ENCODE results near the gene CEMIP.

CEMIP gene

DNA sequence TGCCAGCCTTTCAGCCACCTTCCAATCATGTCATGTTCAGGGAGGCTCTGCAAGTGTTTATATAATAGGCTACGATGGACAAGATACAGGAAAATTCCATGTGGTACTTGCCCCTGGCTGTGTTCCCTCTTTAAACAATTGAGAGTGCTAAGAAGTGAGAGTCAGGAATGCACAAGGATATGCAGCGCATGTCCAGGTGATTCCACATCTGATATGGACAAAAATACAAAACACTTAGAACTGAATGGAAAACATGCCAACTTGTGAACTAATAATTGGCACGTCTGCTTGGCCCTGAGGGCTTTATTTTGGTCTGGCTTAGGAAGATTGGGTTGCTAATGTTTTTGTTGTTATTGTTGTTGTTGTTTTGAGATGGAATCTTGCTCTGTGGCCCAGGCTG is 100.9 kb downstream of the CEMIP start:
- no peaks in the 10 kb centered on the region for H3K36me3 ChIP-seq (replicated peaks; ENCODE audit: insufficient read depth, low read length)
- H4K20me1 ChIP-seq (ENCODE audit: insufficient read depth, low read length), result no peaks in the 10 kb centered on the region

GRCh38 chr15:80883641-80884040 is 104.5 kb downstream of the CEMIP start:
- TF ChIP-seq CTCF (IDR thresholded peaks at IDR 0.05; ENCODE audit: low read length), result no peak
- no peak for TF ChIP-seq EZH2 (optimal IDR thresholded peaks at IDR 0.05; ENCODE audit: low read depth, low read length)
- no peak for TF ChIP-seq EZH2phosphoT487 (IDR thresholded peaks at IDR 0.05; ENCODE audit: low read length)
- no peaks in the 10 kb centered on the region for H3K36me3 ChIP-seq (replicated peaks; ENCODE audit: insufficient read depth, low read length)

More for the DNA sequence above, 100.9 kb downstream of the CEMIP start:
- H3K9me2 ChIP-seq (replicated peaks; ENCODE audit: insufficient read depth, low read length), result no peaks in the 10 kb centered on the region
- H3K4me1 ChIP-seq (ENCODE audit: low read length), result no peaks in the 10 kb centered on the region
- no peak overlapping the region for H3K9ac ChIP-seq (ENCODE audit: low read length)
- H2AFZ ChIP-seq (ENCODE audit: low read length), result no peak overlapping the region
- H3K27me3 ChIP-seq (replicated peaks; ENCODE audit: insufficient read depth, low read length), result no peaks in the 10 kb centered on the region
- H3K27ac ChIP-seq (ENCODE audit: low read length), result no peak overlapping the region
- no peak for DNase-seq
- H3K79me2 ChIP-seq (ENCODE audit: low read length), result no peaks in the 10 kb centered on the region
- no peaks in the 10 kb centered on the region for H3K9me3 ChIP-seq (replicated peaks; ENCODE audit: insufficient read depth, low read length)
- TF ChIP-seq EZH2 (optimal IDR thresholded peaks at IDR 0.05; ENCODE audit: low read depth, low read length) (no peak), EZH2phosphoT487 (IDR thresholded peaks at IDR 0.05; ENCODE audit: low read length) (no peak), CTCF (IDR thresholded peaks at IDR 0.05; ENCODE audit: low read length) (no peak)
- no peak overlapping the region for H3K4me2 ChIP-seq (ENCODE audit: low read depth, low read length)
- no peak overlapping the region for H3K4me3 ChIP-seq (ENCODE audit: low read length)
- no peaks in the 10 kb centered on the region for H3F3A ChIP-seq (ENCODE audit: insufficient read depth, low read length)

DNA sequence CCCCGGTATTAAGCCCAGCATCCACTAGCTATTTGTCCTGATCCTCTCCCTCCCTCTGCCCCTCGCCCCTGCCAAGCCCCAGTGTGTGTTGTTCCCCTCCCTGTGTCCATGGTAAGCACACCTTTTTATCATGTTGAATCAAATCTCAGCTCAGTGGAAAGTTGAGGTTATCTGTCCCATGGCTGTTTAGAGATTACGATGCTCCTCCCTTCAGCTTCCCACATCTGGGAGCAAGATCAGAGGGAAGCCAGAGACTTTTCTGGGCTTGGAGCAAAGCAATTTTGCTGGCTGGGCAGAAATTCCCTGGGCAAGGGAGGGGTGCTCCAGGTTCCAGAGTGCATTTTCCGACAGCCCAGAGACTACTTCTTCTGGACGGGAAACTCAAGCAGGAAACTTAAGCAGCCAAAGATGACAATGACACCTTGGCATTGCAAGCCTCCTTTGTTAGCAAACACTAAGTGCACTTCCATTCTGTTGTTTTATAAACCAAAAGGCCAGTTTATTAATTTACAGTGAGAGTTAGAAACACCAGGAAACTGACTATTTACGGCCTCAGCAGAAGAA is 105.9 kb downstream of the CEMIP start:
- Histone ChIP-seq H3K4me1 (ENCODE audit: low read length) (no peaks in the 10 kb centered on the region), H3K27ac (ENCODE audit: low read length) (no peak overlapping the region), H3K36me3 (replicated peaks; ENCODE audit: insufficient read depth, low read length) (no peaks in the 10 kb centered on the region), H3F3A (ENCODE audit: insufficient read depth, low read length) (no peaks in the 10 kb centered on the region), H3K4me2 (ENCODE audit: low read depth, low read length) (no peak overlapping the region), H3K9ac (ENCODE audit: low read length) (no peak overlapping the region), H3K9me3 (replicated peaks; ENCODE audit: insufficient read depth, low read length) (no peaks in the 10 kb centered on the region), H3K79me2 (ENCODE audit: low read length) (no peaks in the 10 kb centered on the region), H3K4me3 (ENCODE audit: low read length) (no peak overlapping the region), H3K27me3 (replicated peaks; ENCODE audit: insufficient read depth, low read length) (no peaks in the 10 kb centered on the region), H4K20me1 (ENCODE audit: insufficient read depth, low read length) (no peaks in the 10 kb centered on the region), H2AFZ (ENCODE audit: low read length) (no peak overlapping the region), H3K9me2 (replicated peaks; ENCODE audit: insufficient read depth, low read length) (no peaks in the 10 kb centered on the region)
- TF ChIP-seq CTCF (IDR thresholded peaks at IDR 0.05; ENCODE audit: low read length), result no peak
- TF ChIP-seq EZH2 (optimal IDR thresholded peaks at IDR 0.05; ENCODE audit: low read depth, low read length), result no peak
- TF ChIP-seq EZH2phosphoT487 (IDR thresholded peaks at IDR 0.05; ENCODE audit: low read length), result no peak
- DNase-seq, result no peak

More at GRCh38 chr15:80883641-80884040, 104.5 kb downstream of the CEMIP start:
- no peak for DNase-seq
- Histone ChIP-seq H3K9ac (ENCODE audit: low read length) (no peak overlapping the region), H3K27me3 (replicated peaks; ENCODE audit: insufficient read depth, low read length) (no peaks in the 10 kb centered on the region), H3K9me3 (replicated peaks; ENCODE audit: insufficient read depth, low read length) (no peaks in the 10 kb centered on the region), H3K27ac (ENCODE audit: low read length) (no peak overlapping the region), H3K4me2 (ENCODE audit: low read depth, low read length) (no peak overlapping the region), H3K4me3 (ENCODE audit: low read length) (no peak overlapping the region), H4K20me1 (ENCODE audit: insufficient read depth, low read length) (no peaks in the 10 kb centered on the region), H2AFZ (ENCODE audit: low read length) (no peak overlapping the region), H3K4me1 (ENCODE audit: low read length) (no peaks in the 10 kb centered on the region), H3F3A (ENCODE audit: insufficient read depth, low read length) (no peaks in the 10 kb centered on the region), H3K9me2 (replicated peaks; ENCODE audit: insufficient read depth, low read length) (no peaks in the 10 kb centered on the region), H3K79me2 (ENCODE audit: low read length) (no peaks in the 10 kb centered on the region)

Data from MM.1S (cell line).